Upper lobe of left lung (tissue), 4 donors: ENCODE data around the gene TTLL1.

Experiments
- EP300 ChIP-seq, 4 donors: sonication (generic); formaldehyde crosslinking; IDR thresholded peaks; one replicate each; pipeline ENCODE4 v1.5.1; 2017; ENCODE audit warnings: antibody characterized with exemption in 4 of 4, control low read depth in 2 of 4
- POLR2A ChIP-seq, 4 donors: fragments of 450-650 bp; IDR thresholded peaks; one replicate each; pipeline ENCODE4 v1.5.1; 2016 to 2017; ENCODE audit warnings: antibody characterized with exemption in 4 of 4, mild to moderate bottlenecking in 2 of 4
- POLR2AphosphoS5 ChIP-seq, 2 donors: sonication (generic); formaldehyde crosslinking; IDR thresholded peaks; one replicate each; pipeline ENCODE4 v1.5.1; 2017; ENCODE audit warnings: antibody characterized with exemption in 2 of 2
- TF ChIP-seq, protein P1 (sequence below), 6 experiments: fragments of 450-650 bp in 4 of 6; fragments of 200-600 bp in 2 of 6; sonication (generic) in 2 of 6; IDR thresholded peaks; one replicate each; pipeline ENCODE4 v1.5.1; 2016 to 2019; ENCODE audit warnings: antibody characterized with exemption in 6 of 6

DNA sequence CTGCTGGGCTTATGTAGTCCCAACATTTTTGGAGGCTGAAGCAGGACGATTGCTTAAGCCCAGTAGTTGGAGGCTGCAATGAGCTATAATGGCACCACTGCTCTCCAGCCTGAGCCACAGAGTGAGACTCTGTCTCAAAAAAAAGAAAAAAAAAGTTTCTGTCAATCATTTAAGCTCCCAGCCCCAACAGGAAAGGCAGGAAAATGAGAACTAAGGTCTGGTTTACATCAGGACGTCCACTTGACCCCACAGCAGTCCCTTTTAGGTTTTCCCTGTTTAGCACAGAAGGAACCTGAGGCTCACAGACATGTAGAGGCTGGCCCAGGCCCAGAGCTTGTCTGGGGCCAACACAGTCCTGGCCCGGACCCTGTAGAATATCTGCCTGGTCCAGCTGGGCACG, 9.2 kb upstream of the TTLL1 start:
- no peak for TF ChIP-seq POLR2AphosphoS5 (IDR thresholded peaks at IDR 0.05)
- TF ChIP-seq EP300 (IDR thresholded peaks at IDR 0.05), result no peak
- TF ChIP-seq, protein P1, sequence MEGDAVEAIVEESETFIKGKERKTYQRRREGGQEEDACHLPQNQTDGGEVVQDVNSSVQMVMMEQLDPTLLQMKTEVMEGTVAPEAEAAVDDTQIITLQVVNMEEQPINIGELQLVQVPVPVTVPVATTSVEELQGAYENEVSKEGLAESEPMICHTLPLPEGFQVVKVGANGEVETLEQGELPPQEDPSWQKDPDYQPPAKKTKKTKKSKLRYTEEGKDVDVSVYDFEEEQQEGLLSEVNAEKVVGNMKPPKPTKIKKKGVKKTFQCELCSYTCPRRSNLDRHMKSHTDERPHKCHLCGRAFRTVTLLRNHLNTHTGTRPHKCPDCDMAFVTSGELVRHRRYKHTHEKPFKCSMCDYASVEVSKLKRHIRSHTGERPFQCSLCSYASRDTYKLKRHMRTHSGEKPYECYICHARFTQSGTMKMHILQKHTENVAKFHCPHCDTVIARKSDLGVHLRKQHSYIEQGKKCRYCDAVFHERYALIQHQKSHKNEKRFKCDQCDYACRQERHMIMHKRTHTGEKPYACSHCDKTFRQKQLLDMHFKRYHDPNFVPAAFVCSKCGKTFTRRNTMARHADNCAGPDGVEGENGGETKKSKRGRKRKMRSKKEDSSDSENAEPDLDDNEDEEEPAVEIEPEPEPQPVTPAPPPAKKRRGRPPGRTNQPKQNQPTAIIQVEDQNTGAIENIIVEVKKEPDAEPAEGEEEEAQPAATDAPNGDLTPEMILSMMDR (IDR thresholded peaks at IDR 0.05), result no peak
- no peak for TF ChIP-seq POLR2A (IDR thresholded peaks at IDR 0.05)
